Kidney tubule cell (primary cell): ENCODE data around the gene B4GALNT3.

ENCODE experiments used
- DNase-seq: peaks from one replicate; pipeline ENCODE4 v3.0.0-alpha.2; 2018; ENCODE audit warnings: low spot score

B4GALNT3 gene

DNA sequence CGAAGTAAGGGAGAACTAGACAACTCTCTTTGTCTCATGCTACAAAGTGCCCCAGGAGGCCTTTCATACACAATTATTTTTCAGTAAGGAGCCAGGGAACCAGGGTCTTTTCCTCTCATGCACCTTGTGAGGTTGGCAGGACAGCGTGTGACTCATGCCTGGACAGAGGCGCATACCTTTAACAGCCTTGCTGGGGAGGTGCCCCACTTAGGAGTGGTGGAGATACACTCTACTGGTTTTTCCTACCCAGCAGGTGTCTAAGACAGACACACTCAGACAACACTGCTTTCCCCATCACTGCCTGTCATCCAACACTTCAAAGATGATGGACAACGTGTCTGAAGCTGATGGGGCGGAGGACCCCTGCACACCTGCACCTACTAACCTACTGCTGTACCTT is 49.1 kb downstream of the B4GALNT3 start:
- DNase-seq: peak; percentile 89

GRCh38 chr12:509500-509899 is 49.8 kb downstream of the B4GALNT3 start:
- peak; percentile 84 for DNase-seq

DNA sequence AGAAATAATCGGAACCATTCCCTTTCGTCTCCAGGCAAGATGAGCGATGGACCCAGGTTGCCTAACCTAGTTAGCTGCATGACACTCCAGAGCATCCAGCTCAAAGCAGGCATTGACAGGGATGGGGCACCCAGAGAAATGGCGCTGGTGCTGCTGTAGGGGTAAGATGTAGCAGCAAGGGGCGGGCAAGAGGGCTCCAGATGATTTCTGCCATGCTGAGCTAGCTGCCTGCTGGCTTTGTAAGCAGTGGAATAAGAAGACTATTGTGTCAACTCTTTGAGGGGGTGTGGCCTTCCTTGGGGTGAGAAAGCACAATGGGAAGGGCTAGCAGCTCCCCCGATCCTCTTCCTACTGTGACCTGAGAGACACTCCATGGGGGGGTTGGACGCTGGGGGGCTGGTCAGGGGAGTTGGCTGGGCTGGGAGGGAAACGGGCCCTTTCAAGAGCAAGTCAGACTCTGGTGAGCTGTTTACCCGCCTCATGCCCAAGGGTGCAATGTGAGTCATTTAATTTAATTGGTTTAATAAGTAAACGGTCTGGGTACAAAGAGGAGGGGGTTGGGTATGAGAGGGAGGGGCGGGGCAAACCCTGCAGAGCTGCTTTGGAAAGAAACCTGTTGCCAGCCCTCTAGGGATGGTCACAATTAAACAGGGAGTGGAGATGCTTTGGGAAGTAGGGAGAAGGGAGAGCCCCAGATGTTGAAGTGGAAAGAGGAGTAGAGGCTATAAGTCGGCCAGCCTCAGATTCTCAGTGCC is 50.5 kb downstream of the B4GALNT3 start:
- peak; percentile 73 for DNase-seq

- no peak for DNase-seq
Measured at GRCh38 chr12:512933-513332, 53.2 kb downstream of the B4GALNT3 start.

DNA sequence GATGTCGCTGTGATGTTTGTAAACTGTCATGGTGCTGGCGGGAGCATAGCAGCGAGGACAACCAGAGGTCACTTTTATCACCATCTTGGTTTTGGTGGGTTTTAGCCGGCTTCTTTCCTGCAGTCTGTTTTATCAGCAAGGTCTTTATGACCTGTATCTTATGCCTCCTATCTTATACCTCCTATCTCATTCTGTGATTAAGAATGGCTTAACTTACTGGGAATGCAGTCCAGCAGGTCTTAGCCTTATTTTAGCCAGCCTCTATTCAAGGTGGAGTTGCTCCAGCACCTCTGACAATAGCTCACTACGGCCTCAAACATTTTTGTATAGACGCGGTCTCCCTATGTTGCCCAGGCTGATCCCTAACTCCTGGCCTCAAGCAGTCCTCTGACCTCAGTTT is 53.7 kb downstream of the B4GALNT3 start:
- no peak for DNase-seq

GRCh38 chr12:517538-517937 is 57.8 kb downstream of the B4GALNT3 start:
- DNase-seq: peak; percentile 45

- DNase-seq: no peak
Measured at GRCh38 chr12:520119-520518, 60.4 kb downstream of the B4GALNT3 start.

DNA sequence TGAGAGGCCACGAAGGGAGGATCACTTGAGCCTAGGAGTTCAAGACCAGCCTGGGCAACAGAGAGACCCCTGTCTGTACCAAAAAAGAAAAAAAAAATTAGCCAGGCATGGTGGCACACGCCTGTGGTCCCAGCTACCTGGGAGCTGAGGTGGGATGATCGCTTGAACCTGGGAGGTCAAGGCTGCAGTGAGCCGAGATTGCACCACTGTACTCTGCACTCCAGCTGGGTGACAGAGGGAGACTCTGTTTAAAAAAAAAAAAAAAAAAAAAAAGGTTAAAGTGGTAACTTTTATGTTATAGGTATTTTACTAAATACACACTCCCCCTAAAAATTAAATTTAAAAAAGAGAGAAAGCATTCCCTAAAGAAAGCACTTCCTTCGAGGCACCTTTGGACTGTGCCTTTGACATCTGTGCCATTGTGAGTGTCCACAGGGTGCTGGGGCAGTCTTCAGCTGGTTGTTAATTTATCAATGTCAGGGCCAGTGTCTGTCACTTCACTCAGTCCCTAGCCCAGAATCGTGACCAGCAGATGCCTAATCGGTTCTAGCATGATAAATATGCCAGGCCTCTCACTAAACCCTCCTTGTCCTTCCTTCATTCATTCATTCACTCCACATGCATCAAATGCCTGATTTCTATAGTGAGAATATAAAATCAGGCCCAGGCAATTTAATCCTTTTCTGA is 63.1 kb downstream of the B4GALNT3 start:
- DNase-seq: no peak

- no peak for DNase-seq
Measured at GRCh38 chr12:524167-524951, 64.6 kb downstream of the B4GALNT3 start.

GRCh38 chr12:526089-526488 is 66.3 kb downstream of the B4GALNT3 start:
- no peak for DNase-seq

DNA sequence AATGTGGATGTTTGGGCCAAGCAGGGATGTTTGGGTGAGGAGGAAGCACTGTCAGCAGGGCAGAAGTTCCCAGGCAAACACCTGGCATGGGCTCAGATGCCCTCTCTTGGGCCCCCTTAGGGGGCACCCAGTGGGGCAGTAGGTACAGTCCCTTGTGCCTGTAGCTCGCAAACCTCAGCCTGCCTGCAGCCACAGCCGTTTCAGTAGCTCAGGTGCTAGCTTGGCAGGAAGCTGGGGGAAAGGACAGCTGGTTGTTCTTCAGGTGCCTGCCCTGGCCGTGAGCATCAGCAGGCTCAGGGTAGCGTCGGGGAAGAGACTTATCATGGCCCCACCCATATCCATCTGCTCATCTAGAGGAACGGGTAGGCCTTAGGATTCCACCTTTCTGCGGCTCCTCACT is 67.5 kb downstream of the B4GALNT3 start:
- no peak for DNase-seq

- no peak for DNase-seq
Measured at GRCh38 chr12:527729-528128, 68.0 kb downstream of the B4GALNT3 start.

- DNase-seq: peak; percentile 77
Measured at GRCh38 chr12:530308-530707, 70.6 kb downstream of the B4GALNT3 start.

DNA sequence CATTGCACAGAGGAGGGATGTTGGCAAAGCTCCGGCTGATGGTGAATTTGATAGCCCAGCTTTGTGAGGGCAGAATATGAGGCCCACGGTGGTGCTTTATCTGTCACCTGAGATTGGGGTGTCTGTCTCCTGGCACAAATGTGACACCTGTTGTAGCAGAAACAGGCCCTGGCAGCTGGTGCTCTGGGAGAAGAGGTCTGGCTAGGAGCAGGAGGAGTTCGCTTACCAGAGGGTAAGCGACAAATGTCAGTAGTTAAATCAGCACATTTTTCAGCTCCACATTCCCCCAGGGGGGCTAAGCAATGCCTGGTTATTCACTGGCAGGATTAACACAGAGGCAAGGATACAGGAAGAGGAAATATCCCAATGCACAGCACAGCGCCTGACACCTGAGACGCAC is 71.1 kb downstream of the B4GALNT3 start:
- no peak for DNase-seq

DNA sequence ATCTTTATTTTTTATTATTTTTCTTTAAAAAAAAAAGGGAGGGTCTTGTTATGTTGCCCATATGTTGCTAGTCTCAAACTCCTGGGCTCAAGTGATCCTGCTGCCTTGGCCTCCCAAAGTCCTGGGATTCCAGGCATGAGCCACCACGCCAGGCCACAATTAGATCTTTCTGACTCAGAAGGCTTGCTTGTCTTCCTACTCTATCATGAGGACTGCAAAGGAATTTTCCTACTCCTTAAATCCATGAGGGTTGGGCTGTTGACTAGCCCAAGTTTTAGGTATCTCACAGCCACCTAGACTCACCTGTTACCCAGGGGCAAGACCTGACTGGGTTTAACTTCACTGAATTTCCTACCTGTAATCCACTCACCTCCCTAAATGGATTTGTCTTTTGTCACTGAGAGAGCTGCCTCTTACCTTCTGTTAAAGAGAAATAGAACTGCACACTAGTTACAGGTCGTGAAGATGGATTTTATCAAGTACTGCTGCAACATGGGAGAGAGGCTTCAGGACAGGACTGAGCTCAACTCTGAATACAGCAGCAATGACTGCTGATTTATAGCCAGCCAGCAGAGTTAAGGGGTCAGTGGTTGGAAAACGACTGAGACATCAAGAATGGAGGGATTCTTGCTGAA is 72.3 kb downstream of the B4GALNT3 start:
- DNase-seq: peak; percentile 48

GRCh38 chr12:532908-533565 is 73.3 kb downstream of the B4GALNT3 start:
- DNase-seq: peak; percentile 76

DNA sequence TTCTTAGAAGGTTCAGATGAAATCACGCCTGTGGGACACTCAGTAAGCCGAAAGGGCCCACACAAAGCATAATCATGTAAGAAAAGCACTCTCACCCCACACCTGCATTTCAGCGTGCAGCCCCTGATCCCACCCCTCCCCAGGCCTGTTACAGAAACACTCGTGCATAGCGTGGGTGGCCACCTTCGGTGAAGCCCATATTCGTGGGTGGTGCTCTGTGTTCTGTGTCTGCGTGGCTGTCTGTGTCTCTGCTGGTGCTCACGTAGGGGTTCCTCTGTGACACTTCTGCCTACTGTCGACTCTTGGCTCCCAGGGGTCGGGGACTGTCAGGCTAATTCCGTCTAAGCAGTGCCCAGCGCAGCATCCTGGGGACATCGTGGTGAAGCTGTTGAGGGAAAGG is 74.0 kb downstream of the B4GALNT3 start:
- no peak for DNase-seq

DNA sequence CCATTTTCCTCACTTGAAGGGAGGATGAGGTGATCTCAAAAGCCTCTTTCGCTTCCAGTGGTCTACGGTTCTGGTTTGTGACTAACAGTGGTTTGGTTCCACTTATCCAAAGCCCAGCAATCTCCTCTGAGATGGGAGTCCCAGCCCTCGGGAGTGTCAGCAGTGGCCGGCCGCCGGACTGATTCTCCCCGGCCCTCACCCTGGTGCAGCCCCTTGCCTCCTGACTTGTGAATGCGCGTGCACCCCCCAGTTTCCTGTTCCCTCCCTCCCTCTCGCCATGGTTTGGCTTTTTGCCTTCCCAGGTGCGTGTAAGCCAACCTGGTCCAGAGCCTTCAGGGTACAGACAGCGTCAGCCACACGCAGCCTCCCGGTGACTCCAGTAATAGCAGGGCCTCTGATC is 74.5 kb downstream of the B4GALNT3 start:
- DNase-seq: no peak

DNA sequence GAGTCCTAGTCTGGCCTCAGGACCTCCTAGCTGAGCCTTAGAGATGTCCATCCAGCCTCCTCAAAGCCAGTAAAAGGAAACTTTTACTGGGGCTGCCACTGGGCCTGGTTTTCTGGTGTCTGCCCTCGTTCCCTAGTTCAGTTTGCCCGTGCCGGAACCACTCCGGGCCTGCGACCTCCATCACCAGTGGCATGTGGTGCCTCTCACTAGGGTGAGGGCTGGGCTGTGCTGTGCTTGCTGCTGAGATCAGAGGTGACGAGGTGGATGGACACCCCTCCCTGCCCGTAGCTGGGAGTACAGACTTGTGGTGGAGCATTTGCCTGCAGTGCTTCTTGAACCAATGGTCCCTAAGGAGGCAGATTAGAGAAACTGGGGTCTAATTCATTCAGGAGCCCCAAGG is 75.7 kb downstream of the B4GALNT3 start:
- DNase-seq: no peak

DNA sequence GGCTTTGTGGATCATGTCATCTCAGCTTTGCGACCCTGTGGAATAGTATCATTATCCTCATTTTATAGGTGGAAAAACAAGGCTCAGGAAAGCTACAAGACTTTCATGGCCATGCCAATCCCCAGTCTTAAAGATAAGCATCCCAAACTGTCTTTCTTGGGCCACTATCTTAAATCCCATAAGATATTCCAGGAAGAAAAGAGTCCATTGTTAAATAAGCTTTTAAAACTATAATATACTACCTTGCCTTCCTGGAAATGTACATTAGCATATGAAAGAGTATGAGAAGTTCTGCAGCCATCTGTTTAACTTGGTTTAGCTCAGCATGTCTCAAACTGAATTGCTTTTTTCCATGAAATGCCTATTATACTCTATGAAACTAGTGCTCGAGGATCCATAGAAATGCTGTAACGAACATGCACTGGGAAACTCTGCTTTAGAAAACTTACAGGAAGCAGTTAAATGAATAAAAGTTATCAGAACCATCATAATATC is 77.1 kb downstream of the B4GALNT3 start:
- DNase-seq: no peak

DNA sequence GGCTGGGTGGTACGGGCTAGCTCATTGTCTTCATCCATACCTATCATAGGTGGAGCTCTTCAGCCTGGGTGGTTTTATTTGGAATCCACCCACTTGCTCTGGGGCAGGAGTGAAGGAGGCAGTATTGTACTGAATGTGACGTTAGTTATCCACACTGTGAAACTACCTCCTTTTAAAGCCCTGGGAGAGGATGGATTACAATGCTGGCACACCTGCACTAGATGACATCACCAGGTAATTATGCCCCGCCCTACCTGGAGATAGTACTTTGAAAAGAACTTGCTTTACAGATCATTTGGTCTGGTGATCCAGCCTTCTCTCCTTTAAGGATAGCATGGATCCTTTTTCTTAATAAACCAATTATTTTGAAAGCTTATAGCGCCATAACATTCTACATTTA is 78.0 kb downstream of the B4GALNT3 start:
- peak; percentile 64 for DNase-seq
